Stimulated activated naive B cell treated with anti-CD40 and anti-IgM and Interleukin-4, amounts not matched to agents 10 μg/mL and 1 μg/mL and 100 μg/mL, for 72 hours (primary cell): ENCODE data around the gene IGFLR1.
"Not testable (repeated sequence)": the region's sequence is repeated elsewhere in the genome, so short reads cannot be mapped to it uniquely, and the experiment has no call there.

Source experiments
- ATAC-seq, 2 donors: fragments of 150-1000 bp; cut with Tn5 transposase; replicated peaks; 2 replicates each; pipeline ENCODE4 v1.10.0; 2021; ENCODE audit warnings: moderate library complexity in 1 of 2
- DNase-seq: peaks from one replicate; pipeline ENCODE4 v3.0.0; 2021
- H3K27ac Mint-ChIP-seq: one replicate; pipeline ENCODE4 v1.8.0; 2022; ENCODE audit warnings: mild to moderate bottlenecking, mixed read lengths
- H3K27me3 Mint-ChIP-seq, 2 donors: one replicate each; pipeline ENCODE4 v1.8.0; 2022; ENCODE audit warnings: mixed read lengths in 2 of 2
- H3K36me3 Mint-ChIP-seq, 2 donors: one replicate each; pipeline ENCODE4 v1.8.0; 2022; ENCODE audit warnings: mixed read lengths in 2 of 2, mild to moderate bottlenecking in 1 of 2
- H3K4me1 Mint-ChIP-seq, 2 donors: one replicate each; pipeline ENCODE4 v1.8.0; 2022; ENCODE audit warnings: mixed read lengths in 2 of 2, mild to moderate bottlenecking in 1 of 2
- H3K4me3 Mint-ChIP-seq, 2 donors: one replicate each; pipeline ENCODE4 v1.8.0; 2022; ENCODE audit warnings: mild to moderate bottlenecking in 2 of 2, mixed read lengths in 2 of 2, moderate library complexity in 1 of 2
- H3K9me3 Mint-ChIP-seq, 2 donors: one replicate each; pipeline ENCODE4 v1.8.0; 2022; ENCODE audit warnings: mixed read lengths in 2 of 2, mild to moderate bottlenecking in 1 of 2

Gene IGFLR1

DNA sequence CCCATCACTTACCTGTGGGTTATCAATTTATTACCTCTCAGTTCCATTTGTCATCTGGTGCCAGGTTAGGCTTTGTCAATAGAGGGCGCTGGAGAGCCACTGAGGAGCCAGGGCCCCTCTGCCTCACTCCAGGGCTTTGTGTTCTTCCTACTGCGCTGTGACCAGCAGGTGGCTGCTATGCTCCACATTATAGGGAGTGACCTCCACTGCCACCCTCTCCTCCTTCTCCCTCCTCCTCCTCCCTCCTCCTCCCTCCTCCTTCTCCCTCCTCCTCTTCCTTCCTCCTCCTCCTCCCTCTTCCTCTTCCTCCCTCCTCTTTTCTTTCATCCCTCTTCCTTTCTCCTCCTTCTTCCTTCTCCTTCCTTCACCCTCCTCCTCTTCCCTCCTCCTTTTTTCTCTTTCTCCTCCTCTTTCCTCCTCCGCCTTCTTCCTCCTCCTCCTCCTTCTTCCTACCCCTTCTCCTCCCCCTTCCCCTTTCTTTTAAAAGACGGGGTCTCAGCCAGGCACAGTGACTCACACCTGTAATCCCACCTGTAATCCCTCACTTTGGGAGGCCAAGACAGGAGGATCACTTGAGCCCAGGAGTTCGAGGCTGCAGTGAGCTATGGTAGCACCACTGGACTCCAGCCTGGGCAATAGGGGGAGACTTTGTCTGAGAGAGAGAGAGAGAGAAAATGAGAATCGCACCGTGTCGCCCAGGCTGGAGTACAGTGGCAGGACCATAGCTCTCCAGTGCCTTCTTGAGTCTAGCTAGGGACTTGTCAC is 48.2 kb downstream of the IGFLR1 start:
- Mint-ChIP-seq H3K4me3 (no peak overlapping the region), H3K27ac (peak overlapping the region; percentile 67), H3K4me1 (peaks cover 11 to 19% of the 10 kb centered on the region in 2 donors), H3K27me3 (peaks cover 0 to 5% of the 10 kb centered on the region in 2 donors), H3K36me3 (no peaks in the 10 kb centered on the region), H3K9me3 (no peaks in the 10 kb centered on the region)
- DNase-seq, result peak; percentile 84
- ATAC-seq, result peak; percentile 96 to 99

DNA sequence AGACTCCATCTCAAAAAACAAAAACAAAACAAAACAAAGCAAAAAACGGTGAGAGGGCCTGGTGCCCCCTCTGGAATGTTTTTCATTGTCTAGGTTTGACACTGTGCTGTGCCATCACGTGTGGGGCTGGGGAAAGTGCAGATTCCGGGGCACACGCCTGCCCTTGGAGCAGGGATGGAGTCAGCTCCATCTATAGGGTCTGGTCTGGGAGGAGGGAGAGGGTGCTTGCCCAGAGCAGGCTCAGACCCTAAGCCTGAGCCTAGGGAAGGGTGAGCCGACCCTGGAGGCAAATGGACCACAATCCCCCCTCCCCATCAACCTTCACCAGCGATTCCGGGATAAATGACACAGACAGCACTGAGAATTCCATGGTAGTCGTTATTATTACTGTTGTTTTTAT is 48.8 kb downstream of the IGFLR1 start:
- H3K27ac Mint-ChIP-seq, result no peak overlapping the region
- H3K4me1 Mint-ChIP-seq, result peaks cover 11 to 19% of the 10 kb centered on the region in 2 donors
- H3K27me3 Mint-ChIP-seq, result no peaks in the 10 kb centered on the region
- peak; percentile 4 to 5 for ATAC-seq
- H3K9me3 Mint-ChIP-seq, result no peaks in the 10 kb centered on the region
- no peak overlapping the region for H3K4me3 Mint-ChIP-seq
- no peak for DNase-seq
- H3K36me3 Mint-ChIP-seq, result no peaks in the 10 kb centered on the region

- H3K4me1 Mint-ChIP-seq, result peaks cover 8 to 19% of the 10 kb centered on the region in 2 donors
- H3K9me3 Mint-ChIP-seq, result no peaks in the 10 kb centered on the region
- H3K4me3 Mint-ChIP-seq, result no peak overlapping the region
- no peaks in the 10 kb centered on the region for H3K27me3 Mint-ChIP-seq
- no peaks in the 10 kb centered on the region for H3K36me3 Mint-ChIP-seq
- DNase-seq, result no peak
- ATAC-seq, result no peak
- H3K27ac Mint-ChIP-seq, result no peak overlapping the region
These were observed 50.2 kb downstream of the IGFLR1 start for GRCh38 chr19:35692010-35692409.

DNA sequence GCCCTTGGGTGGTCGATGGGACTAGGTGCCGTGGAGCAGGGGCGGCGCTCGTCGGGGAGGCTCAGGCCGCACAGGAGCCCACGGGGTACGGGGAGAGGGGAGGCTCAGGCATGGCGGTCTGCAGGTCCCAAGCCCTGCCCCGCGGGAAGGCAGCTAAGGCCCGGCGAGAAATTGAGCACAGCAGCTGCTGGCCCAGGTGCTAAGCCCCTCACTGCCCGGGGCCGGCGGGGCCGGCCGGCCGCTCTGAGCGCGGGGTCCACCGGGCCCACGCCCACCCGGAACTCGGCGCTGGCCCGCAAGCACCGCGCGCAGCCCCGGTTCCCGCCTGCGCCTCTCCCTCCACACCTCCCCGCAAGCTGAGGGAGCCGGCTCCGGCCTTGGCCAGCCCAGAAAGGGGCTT is 51.1 kb downstream of the IGFLR1 start:
- ATAC-seq, H3K27ac Mint-ChIP-seq: not testable (repeated sequence)

DNA sequence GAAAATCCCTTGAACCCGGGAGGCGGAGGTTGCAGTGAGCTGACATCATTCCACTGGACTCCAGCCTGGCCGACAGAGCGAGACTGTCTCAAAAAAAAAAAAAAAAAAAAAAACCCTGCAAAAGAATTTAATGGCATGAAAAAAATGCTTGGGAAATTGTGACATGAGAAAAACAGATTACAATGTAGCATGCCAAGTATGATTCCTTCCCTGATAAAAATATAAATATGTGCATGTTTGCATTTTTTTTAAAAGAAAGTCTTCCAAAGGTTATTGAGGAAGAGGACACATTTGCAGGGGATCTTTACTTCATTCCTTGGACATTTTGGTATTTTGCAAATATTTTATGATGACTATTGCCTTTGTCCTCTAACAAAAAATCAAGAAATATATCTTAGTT is 52.4 kb downstream of the IGFLR1 start:
- ATAC-seq (no peak), DNase-seq (no peak)
- Mint-ChIP-seq H3K9me3 (no peaks in the 10 kb centered on the region), H3K27ac (no peak overlapping the region), H3K4me1 (peaks cover 6 to 10% of the 10 kb centered on the region in 2 donors), H3K27me3 (no peaks in the 10 kb centered on the region), H3K4me3 (no peak overlapping the region), H3K36me3 (no peaks in the 10 kb centered on the region)

More for the DNA sequence above, 51.1 kb downstream of the IGFLR1 start:
- H3K4me3 Mint-ChIP-seq, H3K9me3 Mint-ChIP-seq, H3K36me3 Mint-ChIP-seq, H3K27me3 Mint-ChIP-seq, DNase-seq: not testable (repeated sequence)
- H3K4me1 Mint-ChIP-seq, result peaks cover 6 to 10% of the 10 kb centered on the region in 2 donors
